ENCODE data around the gene ST8SIA1.

DNA sequence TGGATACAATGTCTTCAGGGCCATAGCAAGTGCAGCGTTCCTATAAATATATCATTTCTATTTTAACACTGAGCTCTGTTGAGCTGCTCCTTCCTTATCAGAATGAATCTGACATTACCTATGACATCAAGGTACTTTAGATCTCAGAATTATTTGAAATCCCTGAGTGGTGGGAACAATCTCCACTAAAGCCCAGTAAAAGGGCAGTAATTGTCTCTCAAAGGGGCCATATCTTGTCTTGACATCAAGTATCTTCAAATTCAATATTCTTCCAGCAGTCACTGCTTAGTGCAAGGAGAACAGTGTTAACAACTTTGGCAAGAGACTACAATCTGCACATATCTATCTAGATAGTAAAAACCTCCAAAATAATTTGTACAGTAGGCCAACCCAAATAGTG, 21.7 kb upstream of the ST8SIA1 start:
- TF ChIP-seq POLR2A (IDR thresholded peaks at IDR 0.05), result no peak
- TF ChIP-seq, protein P1, sequence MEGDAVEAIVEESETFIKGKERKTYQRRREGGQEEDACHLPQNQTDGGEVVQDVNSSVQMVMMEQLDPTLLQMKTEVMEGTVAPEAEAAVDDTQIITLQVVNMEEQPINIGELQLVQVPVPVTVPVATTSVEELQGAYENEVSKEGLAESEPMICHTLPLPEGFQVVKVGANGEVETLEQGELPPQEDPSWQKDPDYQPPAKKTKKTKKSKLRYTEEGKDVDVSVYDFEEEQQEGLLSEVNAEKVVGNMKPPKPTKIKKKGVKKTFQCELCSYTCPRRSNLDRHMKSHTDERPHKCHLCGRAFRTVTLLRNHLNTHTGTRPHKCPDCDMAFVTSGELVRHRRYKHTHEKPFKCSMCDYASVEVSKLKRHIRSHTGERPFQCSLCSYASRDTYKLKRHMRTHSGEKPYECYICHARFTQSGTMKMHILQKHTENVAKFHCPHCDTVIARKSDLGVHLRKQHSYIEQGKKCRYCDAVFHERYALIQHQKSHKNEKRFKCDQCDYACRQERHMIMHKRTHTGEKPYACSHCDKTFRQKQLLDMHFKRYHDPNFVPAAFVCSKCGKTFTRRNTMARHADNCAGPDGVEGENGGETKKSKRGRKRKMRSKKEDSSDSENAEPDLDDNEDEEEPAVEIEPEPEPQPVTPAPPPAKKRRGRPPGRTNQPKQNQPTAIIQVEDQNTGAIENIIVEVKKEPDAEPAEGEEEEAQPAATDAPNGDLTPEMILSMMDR (IDR thresholded peaks at IDR 0.05 in 8 of 11, conservative IDR thresholded peaks at IDR 0.05 in 3 of 11), result no peak
